GM15510 (cell line): ENCODE measurements around the gene SMAD4.

Experiments
- POLR2A ChIP-seq: IDR thresholded peaks from 3 replicates; pipeline ENCODE4 v1.6.1; 2011; ENCODE audit warnings: borderline replicate concordance; ENCODE audit not compliant: insufficient read length; ENCODE audit errors: extremely low read depth

SMAD4 gene

DNA sequence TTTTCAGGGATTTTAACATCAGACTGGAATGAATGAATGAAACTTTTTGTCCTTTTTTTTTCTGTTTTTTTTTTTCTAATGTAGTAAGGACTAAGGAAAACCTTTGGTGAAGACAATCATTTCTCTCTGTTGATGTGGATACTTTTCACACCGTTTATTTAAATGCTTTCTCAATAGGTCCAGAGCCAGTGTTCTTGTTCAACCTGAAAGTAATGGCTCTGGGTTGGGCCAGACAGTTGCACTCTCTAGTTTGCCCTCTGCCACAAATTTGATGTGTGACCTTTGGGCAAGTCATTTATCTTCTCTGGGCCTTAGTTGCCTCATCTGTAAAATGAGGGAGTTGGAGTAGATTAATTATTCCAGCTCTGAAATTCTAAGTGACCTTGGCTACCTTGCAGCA, 53.4 kb downstream of the SMAD4 start:
- no peak for TF ChIP-seq POLR2A

DNA sequence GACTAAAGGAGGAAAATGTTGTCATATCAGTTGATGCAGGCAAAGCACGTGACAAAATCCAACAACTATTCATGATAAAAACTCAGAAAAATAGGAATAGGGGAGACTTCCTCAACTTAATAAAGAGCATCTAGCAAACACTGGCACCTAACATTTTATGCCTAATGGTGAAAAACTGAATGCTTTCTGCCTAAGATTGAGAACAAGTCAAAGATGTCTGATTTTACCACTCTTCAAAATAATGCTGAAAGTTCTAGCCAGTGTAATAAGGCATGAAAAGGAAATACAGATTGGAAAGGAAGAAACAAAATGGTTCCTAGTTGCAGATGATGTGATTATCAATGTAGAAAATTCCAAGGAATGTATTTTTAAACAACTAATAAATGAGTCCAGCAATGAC, 58.4 kb downstream of the SMAD4 start:
- no peak for TF ChIP-seq POLR2A

DNA sequence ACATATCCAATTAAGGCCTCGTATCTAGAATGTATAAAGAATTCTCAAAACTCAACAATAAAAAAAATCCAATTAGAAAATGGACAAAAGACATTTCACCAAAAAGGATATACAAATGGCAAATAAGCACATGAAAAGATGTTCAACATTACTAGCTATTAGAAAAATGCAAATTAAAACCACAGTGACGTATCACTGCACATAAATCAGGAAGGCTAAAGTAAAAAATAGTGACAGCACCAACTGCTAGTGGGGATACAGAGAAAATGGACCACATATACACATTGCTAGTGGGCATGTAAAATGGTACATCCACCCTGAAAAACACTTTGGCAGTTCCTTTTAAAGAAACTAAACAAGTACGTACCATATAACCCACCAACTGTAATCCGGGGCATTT, 59.7 kb downstream of the SMAD4 start:
- TF ChIP-seq POLR2A: no peak

DNA sequence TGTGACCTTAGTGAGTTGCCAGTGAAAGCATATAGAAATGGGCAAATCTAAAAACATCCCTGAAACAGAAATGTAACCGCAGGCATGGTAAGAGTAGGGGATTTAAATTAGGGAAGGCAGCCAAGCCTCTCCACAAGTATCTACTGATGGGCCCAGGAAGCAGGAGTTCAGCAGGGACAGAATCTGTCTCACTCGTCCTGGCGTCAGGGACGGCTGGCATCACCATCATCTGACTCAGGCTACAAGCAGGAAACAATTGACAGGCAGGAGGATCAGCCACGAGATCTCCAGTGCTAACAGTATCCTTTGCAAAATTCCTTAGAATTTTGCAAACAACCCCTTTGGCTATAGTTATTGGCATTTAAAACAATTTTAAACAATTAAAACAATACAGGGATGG, 61.3 kb downstream of the SMAD4 start:
- TF ChIP-seq POLR2A: no peak

DNA sequence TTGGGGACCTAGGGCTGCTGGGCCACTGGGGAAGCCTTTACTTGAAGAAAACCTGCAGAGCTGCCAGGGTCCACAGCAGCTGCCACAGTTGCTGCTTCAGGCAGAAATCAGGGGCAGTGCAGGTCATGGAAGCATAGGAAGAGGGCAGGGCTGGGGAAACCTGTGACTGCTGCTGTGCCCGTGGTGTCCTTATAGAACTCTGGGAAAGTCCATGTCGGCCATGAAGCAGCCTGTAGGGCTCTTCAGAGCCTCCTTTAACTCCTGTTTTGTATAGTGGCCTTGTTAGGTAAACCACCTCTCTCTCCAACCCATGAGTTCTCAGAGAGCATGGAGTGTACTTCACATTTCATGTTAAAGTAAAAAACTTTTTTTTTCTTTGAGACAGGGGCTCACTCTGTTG, 62.1 kb downstream of the SMAD4 start:
- TF ChIP-seq POLR2A: no peak

DNA sequence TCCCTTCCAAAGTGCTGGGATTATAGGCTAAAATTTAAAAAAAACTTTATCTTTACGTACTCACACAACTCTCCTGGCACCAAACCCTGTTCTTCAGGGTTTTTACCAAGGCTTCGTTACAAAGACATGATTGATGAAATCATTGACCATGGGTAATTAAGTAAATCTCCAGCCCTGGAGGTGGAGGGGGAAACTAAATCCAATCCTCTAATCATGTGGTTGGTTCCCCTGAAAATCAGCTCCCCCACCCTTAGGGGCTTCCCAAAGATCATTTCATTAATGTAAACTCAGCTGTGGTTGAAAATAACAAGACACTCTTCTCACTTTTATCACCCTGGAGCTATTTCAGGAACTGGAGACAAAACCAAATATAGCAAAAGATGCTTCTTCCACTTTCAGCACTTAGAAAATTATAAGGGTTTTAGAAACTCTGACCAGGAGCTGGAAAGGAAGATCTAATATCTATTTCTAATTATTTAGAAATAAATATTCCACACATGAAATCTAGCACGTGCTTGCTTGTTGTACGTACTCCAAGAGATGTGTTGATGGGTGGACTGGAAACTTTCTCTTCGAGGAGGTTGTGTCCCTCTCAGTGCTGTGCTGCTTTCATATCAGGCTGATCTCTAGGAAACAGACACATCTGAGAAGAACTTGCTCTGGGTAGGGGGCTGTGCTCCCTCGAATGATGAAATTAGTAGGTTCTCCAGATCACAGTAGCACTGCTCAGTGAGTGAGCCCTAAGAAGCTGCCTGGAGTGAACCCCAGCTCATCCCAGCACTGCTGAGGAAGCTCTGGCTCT, 67.2 kb downstream of the SMAD4 start:
- no peak for TF ChIP-seq POLR2A

DNA sequence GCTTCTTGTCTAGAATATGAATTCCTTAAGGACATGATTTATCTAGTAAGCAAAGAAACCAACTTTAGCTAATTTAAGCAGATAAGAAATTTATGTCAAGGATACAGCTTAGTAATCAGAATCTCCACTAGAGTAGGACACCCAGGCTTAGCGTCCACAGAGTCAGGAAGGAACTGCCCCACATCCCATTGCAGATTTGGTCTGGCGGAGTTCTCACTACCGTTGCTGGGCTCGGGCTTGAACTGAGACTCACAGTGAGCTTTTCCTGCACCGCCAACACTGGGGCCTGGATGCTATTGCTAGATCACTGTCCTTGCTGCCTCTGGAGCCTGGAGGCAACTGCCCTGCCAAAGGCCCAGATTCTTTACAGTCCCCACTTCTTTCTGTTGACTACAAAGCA, 68.1 kb downstream of the SMAD4 start:
- no peak for TF ChIP-seq POLR2A

DNA sequence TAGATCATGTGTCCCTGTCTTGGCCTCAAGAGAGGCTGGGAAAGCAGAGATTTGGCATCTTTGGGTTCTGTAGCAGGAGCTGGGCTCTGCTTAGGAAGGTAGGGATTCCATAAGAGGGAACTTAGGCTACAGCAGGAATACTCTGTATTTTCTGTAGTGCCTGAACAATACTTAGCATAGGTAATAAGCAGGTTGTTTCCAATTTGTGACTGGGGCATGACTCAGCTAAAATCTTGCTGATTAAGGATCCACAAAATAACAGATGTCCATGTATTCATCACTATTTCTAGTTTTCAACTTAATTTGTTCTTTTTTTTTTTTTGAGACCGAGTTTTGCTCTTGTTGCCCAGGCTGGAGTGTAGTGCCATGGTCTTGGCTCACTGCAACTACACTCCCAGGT, 68.5 kb downstream of the SMAD4 start:
- no peak for TF ChIP-seq POLR2A

DNA sequence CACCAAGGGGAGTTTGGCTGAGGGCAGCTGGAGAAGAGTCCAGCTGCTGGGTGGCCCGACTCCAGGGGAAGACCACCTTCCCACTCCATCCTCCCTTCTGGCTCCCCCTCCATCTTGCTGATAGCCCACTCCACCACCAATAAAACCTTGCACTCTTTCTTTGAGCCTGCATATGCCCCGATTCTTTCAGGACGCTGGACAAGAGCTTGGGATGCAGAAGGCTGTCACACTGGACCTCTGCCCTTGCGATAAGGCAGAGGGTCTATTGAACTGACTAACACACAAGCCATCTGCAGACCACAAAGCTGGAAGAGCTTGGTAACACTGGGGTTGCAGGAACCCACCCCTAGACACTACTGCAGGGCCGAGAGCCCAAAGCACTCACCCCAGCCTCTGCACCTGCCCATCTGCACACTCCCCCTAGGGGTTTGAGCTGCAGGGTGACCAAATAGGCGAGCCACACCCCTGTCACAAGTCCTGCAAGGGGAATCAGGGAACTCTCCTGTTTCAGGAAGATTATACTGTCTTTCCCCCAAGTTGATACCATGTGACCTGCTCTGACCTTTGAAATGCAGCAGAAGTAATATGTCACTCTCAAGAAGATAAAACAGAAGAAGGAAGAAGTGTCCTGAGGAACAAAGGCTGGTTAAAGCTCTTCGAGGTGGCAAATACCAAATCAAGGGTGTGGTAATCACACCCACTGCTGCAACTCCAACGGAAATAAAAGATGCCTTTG, 70.5 kb downstream of the SMAD4 start:
- TF ChIP-seq POLR2A: no peak

DNA sequence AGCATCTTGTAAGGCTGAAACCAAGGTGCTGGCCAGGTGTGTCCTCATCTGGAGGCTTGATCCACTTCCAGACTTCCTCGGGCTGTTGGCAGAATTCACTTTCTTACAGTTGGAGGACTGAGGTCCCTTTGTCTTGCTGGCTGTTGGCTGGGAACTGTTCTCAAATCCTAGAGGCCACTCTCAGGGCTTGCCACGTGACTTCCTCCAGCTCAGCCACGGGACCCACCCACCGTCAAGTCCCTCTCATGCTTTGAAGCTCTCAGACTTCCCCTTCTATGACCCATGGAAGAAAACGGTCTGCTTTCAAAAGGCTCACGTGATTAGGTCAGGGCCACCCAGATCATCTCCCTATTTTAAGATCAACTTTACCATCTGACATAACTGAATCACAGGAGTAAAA, 77.1 kb downstream of the SMAD4 start:
- no peak for TF ChIP-seq POLR2A

DNA sequence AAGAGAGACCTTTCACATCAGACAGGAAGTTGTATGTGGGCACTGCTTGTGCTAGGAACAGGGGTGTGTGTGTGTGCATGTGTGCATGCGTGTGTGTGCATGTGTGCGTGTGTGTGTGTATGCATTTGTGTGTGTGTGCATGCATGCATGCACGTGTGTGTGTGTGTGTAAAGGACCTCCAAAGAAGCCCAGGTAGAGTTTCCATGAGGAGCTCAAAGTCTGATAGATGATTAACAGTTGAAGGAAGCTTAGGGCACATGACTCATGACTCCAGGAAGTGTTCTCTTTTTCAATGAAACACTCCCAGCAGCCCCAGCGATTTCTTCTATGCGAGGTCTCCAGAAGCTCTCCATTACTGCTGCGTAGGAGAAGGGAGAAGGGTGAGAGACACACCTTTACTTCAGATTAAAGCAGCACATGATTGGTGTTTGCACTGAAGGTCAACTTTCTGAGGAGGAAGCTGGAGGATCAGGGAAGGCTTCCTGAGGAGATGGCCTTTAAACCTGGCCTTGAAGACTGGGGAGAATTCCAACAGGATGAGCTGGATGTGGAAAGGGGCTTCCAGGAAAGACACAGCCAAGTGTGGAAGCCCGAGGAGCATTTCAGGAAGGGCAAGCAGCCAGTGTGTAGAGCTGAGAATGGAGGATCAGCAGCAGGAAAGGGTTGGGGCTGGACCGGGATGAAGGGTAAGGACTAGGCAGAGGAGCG, 77.7 kb downstream of the SMAD4 start:
- TF ChIP-seq POLR2A: no peak

DNA sequence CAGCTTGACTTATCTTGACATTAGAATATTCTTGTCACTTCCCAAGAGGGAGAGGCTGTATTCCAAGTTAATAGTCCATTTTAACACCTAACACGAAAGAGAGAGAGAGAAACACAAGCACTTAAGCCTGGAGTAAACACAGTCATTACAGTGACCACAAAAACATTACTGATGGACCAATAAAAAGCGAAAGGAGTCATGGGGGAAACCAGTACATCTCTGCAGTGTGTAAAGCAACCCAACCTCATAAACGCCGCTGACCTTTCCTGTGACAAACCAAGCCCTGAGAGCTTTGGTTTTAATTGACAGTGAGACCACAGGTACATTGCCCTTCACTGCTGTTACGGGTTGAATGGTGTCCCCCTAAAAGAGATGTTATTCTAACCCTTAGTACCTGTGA, 78.3 kb downstream of the SMAD4 start:
- no peak for TF ChIP-seq POLR2A

DNA sequence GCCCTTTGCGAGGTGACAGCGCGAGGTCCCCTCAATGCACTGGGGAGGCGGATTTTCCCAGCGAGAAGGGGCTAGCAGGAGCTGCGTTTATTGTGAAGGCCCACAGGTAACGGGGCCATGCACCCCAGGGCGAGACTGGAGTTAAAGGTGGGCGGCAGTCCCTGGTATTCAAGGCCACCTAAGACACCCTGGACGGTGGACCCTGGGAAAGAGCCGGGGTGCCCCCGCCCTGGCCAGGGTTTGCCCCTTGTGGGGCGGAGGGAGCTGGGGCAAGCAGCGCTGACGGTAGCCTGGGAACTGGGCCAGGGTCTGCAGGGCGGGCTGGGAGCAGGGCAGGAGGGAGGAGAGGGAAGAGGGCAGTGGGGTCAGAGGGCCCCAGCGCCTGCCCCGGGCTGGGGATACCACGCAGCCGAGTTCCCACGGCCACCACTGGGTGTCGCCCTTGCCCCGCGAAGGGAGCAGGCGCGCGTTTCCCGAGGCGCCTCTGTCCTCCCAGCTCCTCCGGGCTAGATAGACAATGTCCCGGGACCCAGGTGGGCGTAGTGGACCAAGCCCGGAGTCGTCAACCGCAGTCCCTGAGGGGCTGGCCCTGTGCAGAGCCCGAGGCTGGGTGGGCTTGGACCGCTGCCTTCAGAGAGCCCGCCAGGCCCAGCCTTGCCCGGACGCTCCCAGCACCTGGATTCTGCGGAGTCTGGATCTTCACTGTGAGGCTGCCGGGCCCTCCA, 80.2 kb downstream of the SMAD4 start:
- no peak for TF ChIP-seq POLR2A

DNA sequence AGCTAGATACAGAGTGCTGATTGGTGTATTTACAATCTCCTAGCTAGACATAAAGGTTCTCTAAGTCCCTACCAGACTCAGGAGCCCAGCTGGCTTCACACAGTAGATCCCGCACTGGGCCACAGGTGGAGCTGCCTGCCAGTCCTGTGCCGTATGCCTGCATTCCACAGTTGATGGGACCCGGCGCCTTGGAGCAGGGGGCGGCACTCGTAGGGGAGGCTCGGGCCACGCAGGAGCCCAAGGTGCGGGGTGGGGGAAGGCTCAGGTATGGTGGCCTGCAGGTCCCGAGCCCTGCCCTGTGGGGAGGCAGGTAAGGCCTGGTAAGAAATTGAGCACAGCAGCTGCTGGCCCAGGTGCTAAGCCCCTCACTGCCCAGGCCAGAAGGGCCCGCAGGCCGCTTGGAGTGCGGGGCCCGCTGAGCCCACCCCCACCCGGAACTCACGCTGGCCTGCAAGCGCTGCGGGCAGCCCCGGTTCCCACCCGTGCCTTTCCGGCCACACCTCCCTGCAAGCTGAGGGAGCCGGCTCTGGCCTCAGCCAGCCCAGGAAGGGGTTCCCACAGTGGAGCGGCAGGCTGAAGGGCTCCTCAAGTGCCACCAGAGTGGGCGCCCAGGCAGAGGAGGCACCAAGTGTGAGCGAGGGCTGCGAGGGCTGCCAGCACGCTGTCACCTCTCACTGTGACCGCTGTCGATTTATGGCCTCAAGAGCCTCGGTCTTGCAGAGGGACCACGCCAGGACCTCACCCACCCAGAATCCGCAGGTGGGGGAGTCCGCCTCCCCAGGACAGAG, 91.0 kb downstream of the SMAD4 start:
- no peak for TF ChIP-seq POLR2A

DNA sequence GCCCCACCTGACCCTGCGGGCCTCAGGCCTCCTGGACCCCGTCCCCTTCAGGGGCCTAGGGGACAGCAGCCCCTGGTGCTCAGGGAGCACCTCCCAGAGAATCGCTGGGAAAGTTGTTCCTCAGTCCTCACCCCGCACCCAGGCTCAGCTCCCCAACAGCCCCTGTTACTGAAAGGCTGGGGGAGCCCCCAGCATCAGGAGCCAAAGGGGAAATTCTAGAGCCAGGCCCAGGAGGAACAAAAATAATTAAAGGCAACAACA, 91.5 kb downstream of the SMAD4 start:
- TF ChIP-seq POLR2A: no peak

DNA sequence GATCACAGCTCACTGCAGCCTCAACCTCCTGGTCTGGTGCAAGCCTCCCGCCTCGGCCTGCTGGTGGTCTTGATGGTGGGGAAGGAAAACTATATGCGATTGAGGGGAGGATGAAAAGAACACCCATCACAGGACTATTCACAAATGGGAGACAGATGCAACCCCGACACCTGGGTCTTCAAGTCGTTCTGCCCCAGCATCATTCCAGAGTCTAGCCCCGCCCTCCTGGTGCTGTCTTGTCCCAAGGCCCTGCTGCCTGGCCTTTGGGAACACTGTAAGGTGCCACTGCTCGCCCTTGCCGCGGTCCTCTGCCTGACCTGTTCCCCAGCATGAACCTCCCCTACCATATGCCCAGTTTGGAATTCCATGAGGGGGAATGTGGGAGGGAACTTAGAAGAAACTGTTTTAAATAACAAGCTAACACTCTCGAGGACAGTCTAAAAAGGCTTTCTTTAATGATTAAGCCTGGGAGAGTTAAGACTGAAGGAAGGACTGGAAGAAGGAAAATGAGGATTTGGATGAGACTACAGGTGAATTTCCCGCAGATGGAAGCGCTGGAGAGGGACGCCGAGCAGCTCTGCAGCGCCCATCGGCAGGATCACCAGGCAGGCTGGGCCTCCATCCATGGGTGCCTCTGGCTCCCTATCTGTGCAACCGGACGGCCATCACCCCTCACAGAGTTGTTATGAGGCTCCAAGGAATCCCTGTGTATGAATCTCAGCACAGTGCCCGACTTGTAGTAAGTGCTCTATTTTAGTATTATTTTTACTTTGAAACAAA, 92.4 kb downstream of the SMAD4 start:
- TF ChIP-seq POLR2A: no peak
